ENCODE data around the gene ABCC4.
"Not testable (repeated sequence)": the region's sequence is repeated elsewhere in the genome, so short reads cannot be mapped to it uniquely, and the experiment has no call there.

The ABCC4 gene

DNA sequence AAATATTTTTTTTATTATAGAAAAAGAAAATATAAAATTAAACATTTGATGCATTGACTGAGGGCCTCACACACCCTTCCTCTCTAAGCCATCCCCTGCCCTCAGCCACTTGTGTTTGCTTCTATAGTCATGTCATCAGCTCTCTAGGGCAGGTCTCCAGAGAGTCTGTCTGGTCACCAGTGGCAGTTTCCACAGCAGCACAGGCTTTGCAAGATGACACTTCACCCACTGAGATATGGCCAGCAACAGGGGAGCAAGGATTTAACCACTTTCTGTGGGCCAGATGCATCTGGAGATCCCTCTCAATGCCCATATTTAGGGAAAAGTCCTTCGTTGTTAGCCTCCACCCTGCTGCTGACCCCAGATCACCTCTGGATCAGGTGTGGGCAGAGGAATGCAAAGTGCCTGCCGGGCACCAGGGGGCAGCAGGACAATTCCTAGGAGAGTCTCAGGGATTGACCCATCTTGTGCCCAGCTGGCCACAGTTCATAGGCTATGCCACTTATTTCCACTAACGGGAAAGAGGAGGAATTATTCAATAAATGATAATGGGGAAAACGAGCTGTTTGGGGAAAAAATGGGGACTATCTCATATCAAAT lies 4.8 kb downstream of the ABCC4 start:
- DNase-seq: no peak

DNA sequence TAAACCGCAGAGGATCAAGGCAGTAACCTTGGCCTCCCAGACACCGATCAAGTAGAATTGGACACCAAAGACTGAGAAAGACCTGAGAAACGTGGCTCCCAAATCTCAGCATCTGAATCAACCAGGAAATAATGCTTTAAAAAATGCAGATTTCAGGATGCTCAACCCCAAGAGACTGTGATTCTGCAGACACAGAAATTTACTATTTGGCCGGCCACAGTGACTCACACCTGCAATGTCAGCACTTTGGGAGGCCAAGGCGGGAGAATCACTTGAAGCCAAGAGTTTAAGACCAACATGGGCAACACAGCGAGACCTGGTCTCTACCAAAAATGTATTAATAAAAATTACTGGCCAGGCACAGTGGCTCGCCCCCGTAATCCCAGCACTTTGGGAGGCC lies 6.2 kb downstream of the ABCC4 start:
- DNase-seq: no peak

DNA sequence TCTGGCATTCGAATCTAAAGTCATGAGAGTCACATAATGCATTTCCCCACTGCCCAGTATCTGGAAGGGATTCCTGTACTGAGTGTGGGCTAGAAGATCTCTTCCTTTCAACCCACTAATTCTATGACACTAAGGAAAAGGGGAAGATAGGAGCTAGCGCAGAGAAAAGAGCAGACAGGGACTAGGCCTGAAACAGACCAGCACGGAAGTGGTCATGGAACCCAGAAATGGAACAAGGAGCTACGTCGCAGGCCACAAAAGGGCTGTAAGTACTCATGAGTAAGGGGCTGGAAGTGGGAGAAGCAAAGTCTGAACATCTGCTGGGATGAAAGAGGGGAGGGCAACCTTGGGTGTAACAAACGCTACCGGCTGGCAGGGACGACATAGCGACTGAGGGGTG lies 8.6 kb downstream of the ABCC4 start:
- no peak for DNase-seq

GRCh38 chr13:95289901-95290300 lies 11.3 kb downstream of the ABCC4 start:
- DNase-seq: not testable (repeated sequence)

GRCh38 chr13:95289020-95289444 lies 12.2 kb downstream of the ABCC4 start:
- DNase-seq: no peak

GRCh38 chr13:95284436-95284835 lies 16.8 kb downstream of the ABCC4 start:
- no peak for DNase-seq

DNA sequence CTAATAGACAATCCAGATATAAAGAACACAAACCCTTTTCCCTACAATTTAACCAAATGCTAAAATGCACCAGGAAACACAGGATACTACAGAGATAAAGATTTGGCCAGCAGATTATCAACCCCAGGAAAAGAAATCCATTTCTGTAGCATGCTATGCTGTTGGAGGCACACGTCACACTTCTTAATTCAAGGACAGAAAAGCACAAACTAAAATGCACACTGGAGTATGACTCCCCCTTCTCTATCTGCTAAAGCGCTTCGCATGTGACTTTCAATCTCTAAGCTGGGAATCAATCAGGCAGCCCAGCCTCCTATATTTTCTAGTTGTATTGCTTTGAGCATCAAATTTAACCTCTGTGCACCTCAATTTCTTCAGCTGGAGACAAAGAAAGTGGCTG lies 22.2 kb downstream of the ABCC4 start:
- DNase-seq: no peak

GRCh38 chr13:95276037-95276505 lies 25.2 kb downstream of the ABCC4 start:
- no peak for DNase-seq

DNA sequence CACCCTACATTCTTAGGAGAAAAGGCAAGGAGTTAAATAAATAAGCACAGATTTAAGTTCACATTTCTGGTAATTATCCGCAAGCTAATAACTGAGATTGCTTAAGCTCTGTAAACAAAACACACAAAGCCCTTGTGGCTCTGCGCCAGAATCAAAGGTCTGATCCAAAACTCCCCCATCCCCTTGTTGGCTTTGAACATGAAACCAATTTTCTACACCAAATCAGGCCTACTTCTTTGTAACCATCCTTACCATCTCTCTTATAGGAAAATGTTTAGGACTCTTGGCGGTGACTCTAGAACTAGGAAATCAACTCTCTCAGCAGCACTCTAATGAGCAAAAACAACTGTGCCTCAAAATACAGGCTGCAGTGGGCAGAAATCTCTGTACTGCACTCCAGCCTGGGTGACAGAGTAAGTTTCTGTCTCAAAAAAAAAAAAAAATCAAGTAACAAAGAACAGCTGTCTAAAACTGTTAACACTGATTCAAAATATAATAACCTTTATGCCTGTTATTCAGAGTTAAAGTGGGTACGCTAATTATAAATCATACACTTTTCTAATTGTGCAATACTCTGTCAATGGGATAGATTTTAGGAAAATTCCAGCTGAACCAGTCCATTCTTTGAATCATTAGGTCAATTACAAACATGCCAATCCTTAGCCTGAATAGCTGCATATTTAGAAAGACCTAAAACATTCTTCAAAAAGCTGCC lies 25.8 kb downstream of the ABCC4 start:
- peak; percentile 38 for DNase-seq

DNA sequence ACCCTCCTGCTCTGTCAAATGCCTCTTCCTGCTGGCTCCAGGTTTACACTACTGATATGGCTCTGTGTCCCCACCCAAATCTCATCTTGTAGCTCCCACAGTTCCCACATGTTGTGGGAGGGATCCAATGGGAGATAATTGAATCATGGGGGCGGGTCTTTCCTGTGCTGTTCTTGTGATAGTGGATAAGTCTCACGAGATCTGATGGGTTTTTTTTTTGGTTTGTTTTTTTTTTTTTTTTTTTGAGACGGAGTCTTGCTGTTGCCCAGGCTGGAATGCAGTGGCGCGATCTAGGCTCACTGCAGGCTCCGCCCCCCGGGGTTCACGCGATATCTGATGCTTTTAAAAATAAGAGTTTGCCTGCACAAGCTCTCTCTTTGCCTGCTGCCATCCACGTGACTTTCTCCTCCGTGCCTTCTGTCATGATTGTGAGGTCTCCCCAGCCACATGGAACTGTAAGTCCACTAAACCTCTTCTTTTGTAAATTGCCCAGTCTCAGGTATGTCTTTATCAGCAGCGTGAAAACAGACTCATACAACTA lies 27.6 kb downstream of the ABCC4 start:
- not testable (repeated sequence) for DNase-seq

DNA sequence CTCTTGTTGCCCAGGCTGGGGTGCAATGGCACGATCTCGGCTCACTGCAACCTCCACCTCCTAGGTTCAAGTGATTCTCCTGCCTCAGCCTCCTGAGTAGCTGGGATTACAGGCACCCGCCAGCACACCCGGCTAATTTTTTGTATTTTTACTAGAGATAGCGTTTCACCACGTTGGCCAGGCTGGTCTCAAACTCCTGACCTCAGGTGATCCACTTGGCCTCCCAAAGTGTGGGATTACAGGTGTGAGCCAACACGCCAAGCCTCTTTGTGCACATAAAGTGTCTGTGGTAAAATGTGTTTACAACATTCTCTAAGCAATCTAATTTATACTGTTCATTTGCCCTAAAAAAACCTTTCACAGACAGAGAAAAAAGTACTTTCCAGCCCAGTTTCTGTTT lies 29.2 kb downstream of the ABCC4 start:
- DNase-seq: not testable (repeated sequence)

DNA sequence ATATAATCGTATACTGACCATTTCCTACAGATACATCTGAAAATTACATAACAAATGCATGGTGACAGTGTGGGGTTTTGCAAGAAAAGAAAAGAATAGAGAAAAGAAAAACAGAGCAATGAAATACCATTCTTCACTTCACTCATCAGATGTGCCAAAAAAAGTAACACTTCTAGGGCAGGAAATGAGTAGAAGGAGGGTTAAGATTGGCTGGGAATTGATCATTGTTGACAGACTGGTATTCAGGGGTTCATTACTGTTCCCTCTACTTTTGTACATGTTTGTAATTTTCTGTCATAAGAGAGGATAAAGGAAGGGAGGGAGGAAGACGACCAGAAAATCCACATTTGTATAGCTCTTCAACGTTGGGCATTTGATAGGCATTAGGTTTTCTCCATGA lies 31.5 kb downstream of the ABCC4 start:
- DNase-seq: no peak

DNA sequence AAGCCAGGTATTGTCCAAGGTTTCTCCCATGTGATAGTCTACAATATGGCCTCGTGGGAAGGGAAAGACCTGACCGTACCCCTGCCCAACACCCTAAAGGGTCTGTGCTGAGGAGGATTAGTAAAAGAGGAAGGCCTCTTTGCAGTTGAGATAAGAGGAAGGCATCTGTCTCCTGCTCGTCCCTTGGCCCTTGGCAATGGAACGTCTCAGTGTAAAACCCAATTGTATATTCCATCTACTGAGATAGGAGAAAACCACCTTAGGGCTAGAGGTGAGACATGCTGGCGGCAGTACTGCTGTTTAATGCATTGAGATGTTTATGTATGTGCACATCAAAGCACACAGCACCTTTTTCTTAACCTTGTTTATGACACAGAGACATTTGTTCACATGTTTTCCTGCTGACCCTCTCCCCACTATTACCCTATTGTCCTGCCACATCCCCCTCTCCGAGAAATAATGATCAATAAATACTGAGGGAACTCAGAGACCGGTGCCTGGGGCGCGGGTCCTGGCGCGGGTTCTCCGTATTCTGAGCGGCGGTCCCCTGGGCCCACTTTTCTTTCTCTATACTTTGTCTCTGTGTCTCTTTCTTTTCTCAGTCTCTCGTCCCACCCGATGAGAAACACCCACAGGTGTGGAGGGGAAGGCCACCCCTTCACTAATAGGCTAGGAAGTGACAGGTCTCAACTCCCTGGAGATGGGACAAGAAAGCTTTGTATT lies 32.7 kb downstream of the ABCC4 start:
- not testable (repeated sequence) for DNase-seq

- peak; percentile 1 for DNase-seq
Measured at GRCh38 chr13:95267662-95268342, 33.4 kb downstream of the ABCC4 start.

- no peak for DNase-seq
Measured at GRCh38 chr13:95264225-95264624, 37.0 kb downstream of the ABCC4 start.

DNA sequence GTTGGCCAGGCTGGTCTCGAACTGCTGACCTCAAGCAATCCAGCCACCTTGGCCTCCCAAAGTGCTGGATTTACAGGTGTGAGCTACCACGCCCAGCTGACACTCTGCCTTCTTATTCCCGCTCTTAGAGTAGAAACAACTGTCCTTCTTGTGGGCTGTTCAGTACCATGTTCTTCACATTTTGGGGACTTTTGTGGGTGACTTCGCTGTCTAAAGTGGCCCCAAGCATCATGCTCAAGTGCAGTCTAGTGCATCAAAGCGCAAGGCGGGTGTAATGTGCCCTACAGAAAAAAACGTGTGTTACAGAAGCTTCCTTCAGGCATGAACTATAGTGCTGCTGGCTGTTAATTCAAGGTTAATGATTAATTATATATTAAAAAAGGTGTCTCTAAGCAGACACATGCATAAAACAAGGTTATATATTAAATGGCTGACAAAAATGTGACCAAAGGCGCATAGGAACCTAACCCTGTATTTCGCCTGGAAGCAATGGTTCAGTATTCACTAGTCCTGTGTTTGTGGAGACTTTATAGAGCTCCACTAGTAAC lies 38.3 kb downstream of the ABCC4 start:
- no peak for DNase-seq

DNA sequence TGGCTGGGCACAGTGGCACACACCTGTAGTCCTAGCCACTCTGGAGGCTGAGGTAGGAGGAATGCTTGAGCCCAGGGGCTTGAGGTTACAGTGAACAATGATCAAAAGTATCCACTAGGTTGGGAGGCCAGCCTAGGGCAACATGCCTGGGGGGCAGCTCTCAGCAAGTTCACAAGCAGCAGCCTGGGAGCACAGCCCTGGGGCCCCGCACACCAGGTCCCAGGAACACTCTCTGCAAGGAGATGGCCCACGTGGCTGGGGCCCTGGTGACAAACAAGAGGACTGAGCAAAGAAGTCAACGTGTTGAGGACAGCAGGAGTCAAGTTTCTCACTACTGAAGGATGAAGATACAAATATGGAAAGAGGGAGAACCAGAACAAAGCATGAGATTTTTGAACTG lies 39.3 kb downstream of the ABCC4 start:
- DNase-seq: no peak

DNA sequence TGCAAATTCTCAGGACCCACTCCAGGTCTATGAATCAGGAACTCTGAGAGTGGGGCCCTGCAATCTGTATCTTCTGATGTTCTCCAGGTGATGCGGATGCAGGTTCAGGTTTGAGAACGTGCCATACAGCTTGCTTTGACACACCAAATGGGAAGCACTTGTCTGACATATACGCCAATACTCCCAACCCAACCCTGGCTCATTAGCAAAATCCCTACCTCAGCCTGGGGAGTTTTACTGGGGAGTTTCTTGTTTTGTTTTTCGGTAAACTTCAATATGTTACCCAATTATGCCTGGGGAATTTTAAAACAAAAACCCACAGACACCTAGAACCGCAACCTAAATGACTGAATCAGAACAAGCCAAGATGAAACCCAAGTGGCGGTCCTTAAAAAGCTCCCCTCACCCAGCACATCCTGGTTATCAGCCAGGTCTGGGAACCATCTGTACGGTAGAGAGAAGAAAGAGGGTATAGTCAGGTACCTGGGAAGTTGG lies 41.2 kb downstream of the ABCC4 start:
- no peak for DNase-seq

DNA sequence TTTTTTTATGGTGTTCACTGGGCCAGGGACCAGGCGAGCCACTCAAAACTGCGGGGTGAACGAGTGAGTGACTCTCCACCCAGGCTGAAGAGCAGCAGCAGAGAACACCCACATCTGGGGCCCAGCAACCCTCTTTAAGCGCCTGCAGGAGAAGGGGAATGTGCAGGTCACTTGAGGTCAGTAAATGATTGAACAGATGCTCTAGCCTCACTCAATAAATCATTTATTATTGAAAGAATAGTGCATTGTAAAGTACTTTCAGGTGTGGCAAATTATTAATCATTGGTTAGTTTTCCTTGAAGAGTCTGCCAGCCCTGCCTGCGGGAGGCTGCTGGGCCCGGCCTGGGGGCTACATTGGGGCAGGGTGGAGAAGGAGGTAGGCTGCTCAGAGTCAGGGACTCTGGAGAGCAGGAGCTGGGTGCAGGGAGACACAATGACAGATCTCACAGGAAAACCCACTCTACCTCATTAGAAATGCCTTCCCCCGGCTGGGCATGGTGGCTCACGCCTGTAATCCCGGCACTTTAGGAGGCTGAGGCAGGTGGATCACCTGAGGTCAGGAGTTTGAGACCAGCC lies 42.5 kb downstream of the ABCC4 start:
- DNase-seq: no peak

DNA sequence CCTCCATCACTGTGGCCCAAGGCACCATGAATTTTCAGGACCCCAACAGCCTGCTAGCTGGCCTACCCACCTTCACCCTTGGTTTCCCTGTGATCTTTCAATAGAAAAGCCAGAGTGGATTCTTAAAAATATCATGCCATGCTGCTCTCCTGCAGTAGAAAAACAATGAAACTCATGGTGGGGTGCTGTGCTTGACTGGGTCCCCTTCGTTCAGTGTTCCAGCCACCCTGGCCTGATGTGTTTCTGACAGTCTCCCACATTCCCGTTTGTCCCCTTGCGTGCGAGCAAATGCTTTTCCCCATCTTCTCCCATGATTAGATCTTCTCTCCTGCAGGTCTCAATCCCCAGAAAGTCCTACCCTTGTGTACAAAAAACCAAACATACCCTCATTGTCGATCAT lies 43.2 kb downstream of the ABCC4 start:
- no peak for DNase-seq

DNA sequence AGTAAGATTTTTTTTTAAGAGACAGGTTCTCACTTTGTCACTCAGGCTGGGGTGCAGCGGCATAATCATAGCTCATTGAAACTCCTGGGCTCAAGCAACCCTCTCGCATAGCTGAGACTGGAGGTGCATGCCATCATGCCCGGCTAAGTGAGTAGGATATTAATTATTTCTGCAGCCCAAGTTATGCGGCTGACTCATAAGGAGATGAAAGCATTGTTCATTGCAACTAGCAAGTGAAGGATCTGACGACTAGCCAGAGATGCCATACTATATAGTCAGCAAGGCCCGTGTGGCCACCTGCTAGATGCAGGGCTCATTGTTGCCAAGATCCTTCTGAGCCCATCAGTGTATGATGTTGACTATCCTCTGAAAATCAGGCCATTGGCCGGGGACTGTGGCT lies 45.2 kb downstream of the ABCC4 start:
- no peak for DNase-seq

- DNase-seq: no peak
Measured at GRCh38 chr13:95255072-95255732, 46.0 kb downstream of the ABCC4 start.

Data from NCI-H1105 treated with DMSO at 0.1 percent for 48 hours (cell line).